BLaER1 treated with 17β-estradiol and CSF1 and Interleukin-3, amounts not matched to agents 10 nM and 100 nM (cell line): ENCODE measurements around the gene CHRM1.
A peak's percentile ranks its signal among the peaks of the same experiment; 100 is the strongest.

Source experiments
- H3K27ac ChIP-seq, 11 experiments: shearing (Covaris generic); formaldehyde crosslinking; 2 replicates each; pipeline ENCODE4 v1.8.1; 2022
- H3K27me3 ChIP-seq, 11 experiments: shearing (Covaris generic); formaldehyde crosslinking; 2 replicates each; pipeline ENCODE4 v1.8.1; 2022
- H3K36me3 ChIP-seq, 11 experiments: shearing (Covaris generic); formaldehyde crosslinking; 2 replicates each; pipeline ENCODE4 v1.8.1; 2022
- H3K4me1 ChIP-seq, 10 experiments: shearing (Covaris generic); formaldehyde crosslinking; 2 replicates each; pipeline ENCODE4 v1.8.1; 2022
- H3K4me2 ChIP-seq, 11 experiments: shearing (Covaris generic); formaldehyde crosslinking; 2 replicates each; pipeline ENCODE4 v1.8.1; 2022
- H3K4me3 ChIP-seq, 10 experiments: shearing (Covaris generic); formaldehyde crosslinking; 2 replicates each; pipeline ENCODE4 v1.8.1; 2022
- H3K9ac ChIP-seq, 11 experiments: shearing (Covaris generic); formaldehyde crosslinking; 2 replicates each; pipeline ENCODE4 v1.8.1; 2022
- H3K9me3 ChIP-seq, 11 experiments: shearing (Covaris generic); formaldehyde crosslinking; replicated peaks in 1 of 11; 2 replicates each; pipeline ENCODE4 v1.8.1; 2022
- H4K20me1 ChIP-seq, 11 experiments: shearing (Covaris generic); formaldehyde crosslinking; 2 replicates each; pipeline ENCODE4 v1.8.1; 2022
- Cebpa-rat ChIP-seq, 11 experiments: shearing (Covaris generic); IDR thresholded peaks; 2 replicates each; pipeline ENCODE4 v1.8.1; 2022

CHRM1 gene

GRCh38 chr11:62922189-62922589 is 1.0 kb upstream of the CHRM1 start:
- H3K9ac ChIP-seq = no peak overlapping the region
- no peaks in the 10 kb centered on the region for H3K36me3 ChIP-seq
- TF ChIP-seq Cebpa-rat (IDR thresholded peaks at IDR 0.05) = no peak
- peaks cover 10 to 57% (median 44%) of the 10 kb centered on the region in 10 experiments; a peak in 18 of 20 replicates for H3K4me1 ChIP-seq
- no peak overlapping the region for H3K27ac ChIP-seq
- no peak overlapping the region for H3K4me3 ChIP-seq
- peaks cover 0 to 8% (median 0%) of the 10 kb centered on the region in 11 experiments; a peak in 3 of 22 replicates for H3K9me3 ChIP-seq
- H3K4me2 ChIP-seq = peak overlapping the region in 10 of 11 experiments; percentile 21 to 93 (median 57); a peak in 16 of 22 replicates
- H3K27me3 ChIP-seq = peaks cover 52 to 64% (median 55%) of the 10 kb centered on the region in 11 experiments
- H4K20me1 ChIP-seq = peaks cover 0 to 26% (median 0%) of the 10 kb centered on the region in 11 experiments; a peak in 6 of 22 replicates

GRCh38 chr11:62921573-62922188 is 518 bp upstream of the CHRM1 start:
- Histone ChIP-seq H3K4me1 (peaks cover 10 to 57% (median 44%) of the 10 kb centered on the region in 10 experiments; a peak in 18 of 20 replicates), H3K9me3 (peaks cover 0 to 8% (median 0%) of the 10 kb centered on the region in 11 experiments; a peak in 3 of 22 replicates), H3K36me3 (no peaks in the 10 kb centered on the region), H3K27ac (no peak overlapping the region), H3K4me2 (peak overlapping the region; percentile 15 to 93 (median 55); a peak in 18 of 22 replicates), H3K4me3 (no peak overlapping the region), H3K9ac (no peak overlapping the region), H4K20me1 (peaks cover 0 to 26% (median 0%) of the 10 kb centered on the region in 11 experiments; a peak in 5 of 22 replicates), H3K27me3 (peaks cover 47 to 59% (median 50%) of the 10 kb centered on the region in 11 experiments)
- no peak for TF ChIP-seq Cebpa-rat (IDR thresholded peaks at IDR 0.05)

DNA sequence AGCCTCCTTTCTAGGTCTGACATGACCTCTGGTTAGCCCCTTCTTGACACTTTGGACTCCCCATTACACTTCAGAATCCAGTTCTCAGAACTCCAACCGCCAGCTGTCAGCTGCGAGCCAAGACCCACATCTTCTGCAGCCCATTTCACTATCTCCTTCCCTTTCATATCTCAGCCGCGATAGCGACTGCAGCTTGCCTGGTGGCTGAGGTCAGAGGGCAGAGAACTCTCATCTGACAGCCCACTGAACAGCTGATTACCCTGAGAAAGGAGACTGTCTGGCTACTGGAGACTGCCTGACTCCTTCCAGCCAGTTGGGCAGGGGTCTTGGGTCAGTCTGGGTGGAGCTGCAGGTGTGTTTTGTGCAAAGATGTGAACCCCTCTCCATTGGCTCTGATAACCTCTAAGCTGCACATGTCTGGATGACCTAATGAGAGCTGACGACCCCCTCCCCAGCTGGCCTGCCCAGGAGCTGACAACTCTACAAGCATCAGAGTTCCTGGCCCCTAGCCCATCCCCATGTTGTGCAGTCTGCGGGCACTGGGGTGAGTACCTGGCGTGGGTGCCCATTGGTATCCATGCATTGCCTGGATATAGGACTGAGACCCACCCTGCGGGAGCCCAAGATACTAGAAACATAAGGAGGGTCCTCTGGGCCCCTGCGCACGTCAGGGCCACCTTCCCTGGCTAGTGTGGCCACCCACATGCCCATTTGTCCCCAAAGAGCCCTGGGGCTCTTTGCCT is 1.1 kb downstream of the CHRM1 start:
- no peaks in the 10 kb centered on the region for H3K9me3 ChIP-seq
- H3K27me3 ChIP-seq = peaks cover 31 to 43% (median 34%) of the 10 kb centered on the region in 11 experiments
- no peak overlapping the region for H3K27ac ChIP-seq
- H3K4me2 ChIP-seq = peak overlapping the region in 4 of 11 experiments; percentile 46 to 93 (median 65); a peak in 2 of 22 replicates
- no peak for TF ChIP-seq Cebpa-rat (IDR thresholded peaks at IDR 0.05)
- H4K20me1 ChIP-seq = peaks cover 0 to 14% (median 0%) of the 10 kb centered on the region in 11 experiments; a peak in 2 of 22 replicates
- no peak overlapping the region for H3K9ac ChIP-seq
- no peaks in the 10 kb centered on the region for H3K36me3 ChIP-seq
- peaks cover 10 to 51% (median 37%) of the 10 kb centered on the region in 10 experiments; a peak in 18 of 20 replicates for H3K4me1 ChIP-seq
- no peak overlapping the region for H3K4me3 ChIP-seq

GRCh38 chr11:62919476-62919875 is 1.7 kb downstream of the CHRM1 start:
- Histone ChIP-seq H3K27me3 (peaks cover 25 to 37% (median 28%) of the 10 kb centered on the region in 11 experiments), H3K9me3 (no peaks in the 10 kb centered on the region)

DNA sequence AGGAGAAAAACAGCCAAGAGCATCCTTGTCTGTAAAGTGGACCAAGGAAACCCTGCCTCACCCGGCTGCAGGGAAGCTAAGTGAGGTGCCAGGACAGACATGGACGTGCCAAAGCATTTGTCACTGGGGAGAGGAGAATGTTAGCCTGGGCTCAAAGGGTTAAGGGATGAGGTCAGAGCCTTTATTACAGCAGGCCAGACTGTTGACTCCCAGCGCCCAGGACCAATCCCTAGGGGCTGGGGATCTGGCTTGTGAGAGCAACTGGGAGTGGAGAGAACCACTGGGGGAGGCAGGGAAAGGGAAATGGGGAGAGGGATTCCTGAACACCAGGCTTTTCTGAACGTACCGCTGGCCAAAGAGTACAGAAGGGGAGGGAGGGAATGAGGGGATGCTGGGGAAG is 2.6 kb downstream of the CHRM1 start:
- Histone ChIP-seq H3K27me3 (peaks cover 15 to 28% (median 19%) of the 10 kb centered on the region in 11 experiments), H4K20me1 (peaks cover 0 to 14% (median 0%) of the 10 kb centered on the region in 11 experiments; a peak in 2 of 22 replicates), H3K9ac (no peak overlapping the region), H3K36me3 (no peaks in the 10 kb centered on the region), H3K27ac (no peak overlapping the region), H3K4me1 (peaks cover 2 to 36% (median 28%) of the 10 kb centered on the region in 10 experiments; a peak in 18 of 20 replicates), H3K4me2 (no peak overlapping the region), H3K9me3 (no peaks in the 10 kb centered on the region), H3K4me3 (no peak overlapping the region)
- TF ChIP-seq Cebpa-rat (IDR thresholded peaks at IDR 0.05) = no peak

More at GRCh38 chr11:62919476-62919875, 1.7 kb downstream of the CHRM1 start:
- Histone ChIP-seq H3K36me3 (no peaks in the 10 kb centered on the region), H4K20me1 (peaks cover 0 to 14% (median 0%) of the 10 kb centered on the region in 11 experiments; a peak in 2 of 22 replicates), H3K9ac (no peak overlapping the region), H3K4me3 (no peak overlapping the region), H3K4me1 (peaks cover 10 to 45% (median 37%) of the 10 kb centered on the region in 10 experiments; a peak in 18 of 20 replicates), H3K4me2 (no peak overlapping the region), H3K27ac (no peak overlapping the region)
- no peak for TF ChIP-seq Cebpa-rat (IDR thresholded peaks at IDR 0.05)

DNA sequence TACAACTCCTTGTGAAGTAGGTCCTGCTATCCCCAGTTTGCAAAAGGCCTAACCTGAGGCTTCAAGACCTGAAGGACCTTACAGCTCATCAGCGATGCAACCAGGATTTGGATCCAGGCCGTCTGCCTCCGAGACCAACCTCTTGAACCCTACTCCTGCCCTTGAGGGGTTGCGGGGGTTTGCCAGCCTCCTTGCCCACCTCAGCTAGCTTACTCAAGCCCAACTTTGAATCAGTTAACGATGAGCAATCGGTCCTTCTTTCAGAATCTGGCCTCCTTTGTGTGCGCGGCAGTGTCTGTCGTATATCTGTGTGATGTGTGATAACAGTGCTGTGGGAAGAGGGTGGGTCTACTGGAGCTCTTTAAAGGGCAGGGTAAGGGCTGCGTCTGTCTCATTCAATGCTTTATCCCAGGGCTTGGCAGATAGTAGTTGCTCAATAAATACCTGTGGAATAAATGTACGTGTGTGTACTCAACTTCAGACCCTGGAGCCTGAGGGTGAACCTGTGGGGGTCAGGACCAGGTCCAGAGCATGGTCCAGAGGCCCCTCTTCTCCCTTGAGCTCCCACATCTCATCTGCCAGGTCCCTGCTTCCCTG is 3.2 kb downstream of the CHRM1 start:
- Histone ChIP-seq H3K27me3 (peaks cover 10 to 22% (median 13%) of the 10 kb centered on the region in 11 experiments; a peak in 21 of 22 replicates), H3K4me3 (no peak overlapping the region), H3K27ac (no peak overlapping the region), H3K9ac (no peak overlapping the region), H3K4me2 (no peak overlapping the region), H3K36me3 (no peaks in the 10 kb centered on the region), H4K20me1 (peaks cover 0 to 14% (median 0%) of the 10 kb centered on the region in 11 experiments; a peak in 2 of 22 replicates), H3K9me3 (no peaks in the 10 kb centered on the region), H3K4me1 (peaks cover 0 to 32% (median 25%) of the 10 kb centered on the region in 10 experiments; a peak in 16 of 20 replicates)
- TF ChIP-seq Cebpa-rat (IDR thresholded peaks at IDR 0.05) = no peak

- no peak for TF ChIP-seq Cebpa-rat (IDR thresholded peaks at IDR 0.05)
- no peak overlapping the region for H3K27ac ChIP-seq
These were observed 6.7 kb downstream of the CHRM1 start for GRCh38 chr11:62914416-62914815.

DNA sequence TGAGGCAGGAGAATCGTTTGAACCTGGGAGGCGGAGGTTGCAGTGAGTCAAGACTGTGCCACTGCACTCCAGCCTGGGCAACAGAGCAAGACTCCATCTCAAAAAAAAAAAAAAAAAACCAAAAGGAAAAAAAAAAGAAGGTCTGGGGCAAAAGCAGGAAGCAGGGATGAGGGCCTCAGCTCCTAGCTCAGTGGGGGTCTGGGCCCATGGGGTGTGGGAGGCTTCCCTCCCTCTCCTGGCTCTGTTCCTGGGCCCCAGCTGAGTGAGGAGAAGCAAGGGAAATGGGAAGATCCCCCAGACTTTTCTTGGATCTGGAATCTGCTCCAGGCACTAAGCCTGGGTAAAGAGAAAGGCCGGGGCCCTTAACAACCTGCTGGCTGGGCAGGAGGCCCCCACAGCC is 8.9 kb downstream of the CHRM1 start:
- Histone ChIP-seq H4K20me1 (no peaks in the 10 kb centered on the region), H3K9me3 (no peaks in the 10 kb centered on the region), H3K4me2 (no peak overlapping the region), H3K4me1 (0 out of 20 replicates have a peak, but pooled peaks cover 0 to 5% (median 0%) of the 10 kb centered on the region in 10 experiments), H3K9ac (no peak overlapping the region), H3K36me3 (no peaks in the 10 kb centered on the region), H3K27me3 (no peaks in the 10 kb centered on the region), H3K27ac (no peak overlapping the region), H3K4me3 (no peak overlapping the region)
- TF ChIP-seq Cebpa-rat (IDR thresholded peaks at IDR 0.05) = no peak

More at GRCh38 chr11:62914416-62914815, 6.7 kb downstream of the CHRM1 start:
- no peaks in the 10 kb centered on the region for H3K36me3 ChIP-seq
- no peak overlapping the region for H3K9ac ChIP-seq
- H3K4me1 ChIP-seq = no peaks in the 10 kb centered on the region
- no peaks in the 10 kb centered on the region for H3K27me3 ChIP-seq
- no peaks in the 10 kb centered on the region for H4K20me1 ChIP-seq
- no peaks in the 10 kb centered on the region for H3K9me3 ChIP-seq
- no peak overlapping the region for H3K4me3 ChIP-seq
- peak overlapping the region in 1 of 11 experiments; percentile 29; a peak in 1 of 22 replicates for H3K4me2 ChIP-seq
